Mucosa of stomach (tissue), 1 donor: ENCODE measurements around the gene GLYR1.

Source experiments
- H3K27me3 ChIP-seq: one replicate; pipeline ENCODE4 v1.7.0; 2013; ENCODE audit warnings: mild to moderate bottlenecking, low read length; ENCODE audit not compliant: control insufficient read depth, insufficient read depth
- H3K36me3 ChIP-seq: one replicate; pipeline ENCODE4 v1.7.0; 2013; ENCODE audit warnings: low read length; ENCODE audit not compliant: control insufficient read depth, insufficient read depth
- H3K4me1 ChIP-seq: one replicate; pipeline ENCODE4 v1.7.0; 2013; ENCODE audit warnings: mild to moderate bottlenecking, low read length; ENCODE audit not compliant: control insufficient read depth, insufficient read depth
- H3K4me3 ChIP-seq: one replicate; pipeline ENCODE4 v1.7.0; 2013; ENCODE audit warnings: low read length
- H3K9ac ChIP-seq: one replicate; pipeline ENCODE4 v1.7.0; 2013; ENCODE audit warnings: mild to moderate bottlenecking, low read length, moderate library complexity
- H3K9me3 ChIP-seq: one replicate; pipeline ENCODE4 v1.7.0; 2013; ENCODE audit warnings: mild to moderate bottlenecking, low read length, moderate library complexity; ENCODE audit not compliant: control insufficient read depth
- donor health status: Pancreatic carcinoma.

The GLYR1 gene

GRCh38 chr16:4874666-4875065, 27.6 kb upstream of the GLYR1 start:
- no peaks in the 10 kb centered on the region for H3K4me1 ChIP-seq
- H3K9ac ChIP-seq, result no peak overlapping the region
- H3K36me3 ChIP-seq, result peaks cover 31% of the 10 kb centered on the region
- H3K27me3 ChIP-seq, result no peaks in the 10 kb centered on the region
- no peaks in the 10 kb centered on the region for H3K9me3 ChIP-seq
- H3K4me3 ChIP-seq, result no peak overlapping the region

- peaks cover 25% of the 10 kb centered on the region for H3K36me3 ChIP-seq
These were observed 26.0 kb upstream of the GLYR1 start for GRCh38 chr16:4873091-4873490.

GRCh38 chr16:4871071-4871470, 24.0 kb upstream of the GLYR1 start:
- H3K27me3 ChIP-seq, result no peaks in the 10 kb centered on the region
- no peak overlapping the region for H3K9ac ChIP-seq
- peaks cover 15% of the 10 kb centered on the region for H3K4me1 ChIP-seq
- H3K36me3 ChIP-seq, result peaks cover 11% of the 10 kb centered on the region
- H3K4me3 ChIP-seq, result no peak overlapping the region
- H3K9me3 ChIP-seq, result no peaks in the 10 kb centered on the region

More at GRCh38 chr16:4873091-4873490, 26.0 kb upstream of the GLYR1 start:
- H3K9me3 ChIP-seq, result no peaks in the 10 kb centered on the region
- H3K4me3 ChIP-seq, result no peak overlapping the region
- H3K9ac ChIP-seq, result no peak overlapping the region
- no peaks in the 10 kb centered on the region for H3K27me3 ChIP-seq
- H3K4me1 ChIP-seq, result peaks cover 8% of the 10 kb centered on the region

GRCh38 chr16:4870138-4870671, 23.1 kb upstream of the GLYR1 start:
- Histone ChIP-seq H3K9me3 (no peaks in the 10 kb centered on the region), H3K9ac (no peak overlapping the region), H3K27me3 (no peaks in the 10 kb centered on the region), H3K4me1 (peaks cover 15% of the 10 kb centered on the region), H3K4me3 (no peak overlapping the region), H3K36me3 (peaks cover 8% of the 10 kb centered on the region)

- Histone ChIP-seq H3K27me3 (no peaks in the 10 kb centered on the region), H3K9me3 (no peaks in the 10 kb centered on the region), H3K36me3 (peaks cover 6% of the 10 kb centered on the region), H3K9ac (no peak overlapping the region), H3K4me3 (no peak overlapping the region), H3K4me1 (peaks cover 15% of the 10 kb centered on the region)
These were observed 22.2 kb upstream of the GLYR1 start for GRCh38 chr16:4869147-4869805.

- H3K9me3 ChIP-seq, result no peaks in the 10 kb centered on the region
- peaks cover 7% of the 10 kb centered on the region for H3K36me3 ChIP-seq
- H3K4me1 ChIP-seq, result peaks cover 15% of the 10 kb centered on the region
- H3K9ac ChIP-seq, result no peak overlapping the region
- no peak overlapping the region for H3K4me3 ChIP-seq
- no peaks in the 10 kb centered on the region for H3K27me3 ChIP-seq
These were observed 21.4 kb upstream of the GLYR1 start for GRCh38 chr16:4868535-4868934.

- Histone ChIP-seq H3K9me3 (no peaks in the 10 kb centered on the region), H3K4me3 (no peak overlapping the region), H3K4me1 (peaks cover 15% of the 10 kb centered on the region), H3K27me3 (no peaks in the 10 kb centered on the region), H3K9ac (no peak overlapping the region), H3K36me3 (peaks cover 7% of the 10 kb centered on the region)
These were observed 20.9 kb upstream of the GLYR1 start for GRCh38 chr16:4868026-4868425.

GRCh38 chr16:4866586-4866985, 19.5 kb upstream of the GLYR1 start:
- peaks cover 23% of the 10 kb centered on the region for H3K4me1 ChIP-seq
- no peaks in the 10 kb centered on the region for H3K27me3 ChIP-seq
- H3K4me3 ChIP-seq, result no peak overlapping the region
- no peak overlapping the region for H3K9ac ChIP-seq
- no peaks in the 10 kb centered on the region for H3K9me3 ChIP-seq
- peaks cover 4% of the 10 kb centered on the region for H3K36me3 ChIP-seq

GRCh38 chr16:4865231-4865860, 18.3 kb upstream of the GLYR1 start:
- H3K9me3 ChIP-seq, result no peaks in the 10 kb centered on the region
- H3K36me3 ChIP-seq, result peaks cover 4% of the 10 kb centered on the region
- no peak overlapping the region for H3K9ac ChIP-seq

GRCh38 chr16:4864728-4865127, 17.6 kb upstream of the GLYR1 start:
- Histone ChIP-seq H3K27me3 (no peaks in the 10 kb centered on the region), H3K36me3 (peaks cover 4% of the 10 kb centered on the region), H3K9me3 (no peaks in the 10 kb centered on the region), H3K4me1 (peaks cover 23% of the 10 kb centered on the region), H3K9ac (no peak overlapping the region), H3K4me3 (no peak overlapping the region)

More at GRCh38 chr16:4865231-4865860, 18.3 kb upstream of the GLYR1 start:
- H3K4me3 ChIP-seq, result no peak overlapping the region
- peaks cover 23% of the 10 kb centered on the region for H3K4me1 ChIP-seq
- no peaks in the 10 kb centered on the region for H3K27me3 ChIP-seq

GRCh38 chr16:4862639-4863038, 15.6 kb upstream of the GLYR1 start:
- Histone ChIP-seq H3K9ac (no peak overlapping the region), H3K27me3 (no peaks in the 10 kb centered on the region), H3K9me3 (no peaks in the 10 kb centered on the region), H3K36me3 (peaks cover 11% of the 10 kb centered on the region), H3K4me3 (no peak overlapping the region), H3K4me1 (peaks cover 11% of the 10 kb centered on the region)

GRCh38 chr16:4860727-4861342, 13.7 kb upstream of the GLYR1 start:
- Histone ChIP-seq H3K4me3 (no peak overlapping the region), H3K27me3 (no peaks in the 10 kb centered on the region), H3K9ac (no peak overlapping the region), H3K9me3 (no peaks in the 10 kb centered on the region), H3K4me1 (peaks cover 8% of the 10 kb centered on the region), H3K36me3 (peaks cover 11% of the 10 kb centered on the region)
